K562 (cell line): ENCODE measurements around the gene SEMA3A. TPM values are rescaled to one million over a fixed set of nuclear protein-coding genes. Genes with fewer than 3 reads are reported as not detected.

Experiments
- ATAC-seq: fragments of 200-7000 bp; cut with Tn5 transposase; 3 replicates; pipeline ENCODE4 v1.9.1; 2020; ENCODE audit warnings: moderate library complexity
- BruUV-seq: library from RNA; stranded (reverse); fragments of 400-500 nt; replicated peaks from 2 replicates; lab custom pipeline; 2021; lab: Mats Ljungman, UMichigan
- CTCF ChIA-PET: fragments of 300-600 bp; formaldehyde crosslinking; extraction: SDS; loops from one replicate; lab custom pipeline; 2021; ENCODE audit warnings: low intra/inter-chr PET ratio; lab: Yijun Ruan, JAX
- POLR2A ChIA-PET: fragments of 300-600, 350-650 bp; sonication (Branson Sonifier 250); formaldehyde crosslinking; extraction: SDS; loops from one replicate; lab custom pipeline; 2021; ENCODE audit warnings: antibody characterized with exemption, inconsistent platforms; lab: Yijun Ruan, JAX
- DNase-seq, 4 experiments: peaks; one replicate each; pipeline versions ENCODE4 v3.0.0 to v3.0.0-alpha.2; 2011 to 2018; ENCODE audit warnings: low spot score in 3 of 4, mixed read lengths in 3 of 4; ENCODE audit errors: extremely low read depth in 1 of 4
- FAIRE-seq: peaks from 2 replicates; lab custom pipeline; 2011; peaks lifted over from hg19 to GRCh38; lab: Jason Lieb, UNC
- H2AFZ ChIP-seq: 2 replicates; pipeline ENCODE4 v1.6.0; 2011; ENCODE audit warnings: low read depth, low read length, control low read depth, inconsistent platforms
- H3K27ac ChIP-seq: fragments of 200-600 bp; 3 replicates; pipeline ENCODE4 v1.8.0; 2011; ENCODE audit warnings: low read depth, mild to moderate bottlenecking, control low read depth, inconsistent platforms, low read length, moderate library complexity, mixed read lengths; ENCODE audit errors: extremely low read depth
- H3K27me3 ChIP-seq, 2 experiments: fragments of 300-600 bp in 1 of 2; 2 replicates in 1 of 2; 3 replicates in 1 of 2; pipeline versions ENCODE4 v1.6.0 to v1.8.0; 2011; ENCODE audit warnings: inconsistent platforms in 2 of 2, low read length in 2 of 2, mild to moderate bottlenecking in 1 of 2, mixed read lengths in 1 of 2, moderate library complexity in 1 of 2; ENCODE audit not compliant: control insufficient read depth in 2 of 2, insufficient read depth in 2 of 2
- H3K36me3 ChIP-seq: fragments of 300-600 bp; 3 replicates; pipeline ENCODE4 v1.8.0; 2011; ENCODE audit warnings: mild to moderate bottlenecking, low read length, inconsistent platforms; ENCODE audit not compliant: control insufficient read depth, insufficient read depth
- H3K4me1 ChIP-seq, 2 experiments: fragments of 200-600 bp in 1 of 2; replicated peaks in 1 of 2; 2 replicates in 1 of 2; 3 replicates in 1 of 2; pipeline versions ENCODE4 v1.5.1 to v1.8.0; 2011; ENCODE audit warnings: inconsistent platforms in 2 of 2, low read length in 2 of 2, mild to moderate bottlenecking in 1 of 2, mixed read lengths in 1 of 2, moderate library complexity in 1 of 2; ENCODE audit not compliant: control insufficient read depth in 2 of 2, insufficient read depth in 2 of 2
- H3K4me2 ChIP-seq: 2 replicates; pipeline ENCODE4 v1.6.1; 2011; ENCODE audit warnings: low read length, control low read depth, inconsistent platforms, mixed read lengths; ENCODE audit not compliant: insufficient read depth
- H3K4me3 ChIP-seq: fragments of 200-600 bp; sonication (generic), shearing (Covaris generic); 2 replicates; pipeline ENCODE4 v1.5.1; 2016; ENCODE audit warnings: control low read depth, inconsistent platforms
- H3K79me2 ChIP-seq: fragments of 200-600 bp; 3 replicates; pipeline ENCODE4 v1.8.0; 2011; ENCODE audit warnings: low read length, inconsistent platforms; ENCODE audit not compliant: control insufficient read depth, insufficient read depth
- H3K9ac ChIP-seq, 2 experiments: 2 replicates each; pipeline versions ENCODE4 v1.6.0 to v1.6.1; 2011; ENCODE audit warnings: low read depth in 2 of 2, low read length in 2 of 2, control low read depth in 1 of 2, inconsistent platforms in 1 of 2, mild to moderate bottlenecking in 1 of 2, mixed read lengths in 1 of 2; ENCODE audit not compliant: insufficient read depth in 1 of 2
- H3K9me1 ChIP-seq: one replicate; pipeline ENCODE4 v1.6.0; 2011; ENCODE audit warnings: inconsistent platforms, mild to moderate bottlenecking, low read length, moderate library complexity; ENCODE audit not compliant: control insufficient read depth, insufficient read depth
- H3K9me3 ChIP-seq: replicated peaks from 2 replicates; pipeline ENCODE4 v1.5.1; 2011; ENCODE audit warnings: low read depth, low read length, inconsistent platforms; ENCODE audit not compliant: control insufficient read depth, insufficient read depth
- H4K20me1 ChIP-seq: replicated peaks from 2 replicates; pipeline ENCODE4 v1.6.1; 2011; ENCODE audit warnings: low read length, inconsistent platforms, mixed read lengths; ENCODE audit not compliant: control insufficient read depth, insufficient read depth
- ATF4 ChIP-seq: fragments of 450-650 bp; formaldehyde crosslinking; IDR thresholded peaks from 2 replicates; pipeline ENCODE4 v1.4.0; 2022; ENCODE audit warnings: mild to moderate bottlenecking, moderate library complexity
- NCOA2 ChIP-seq, 2 experiments: fragments of 450-650 bp; IDR thresholded peaks; 2 replicates each; pipeline ENCODE4 v1.6.1; 2018; ENCODE audit warnings: mild to moderate bottlenecking in 2 of 2, moderate library complexity in 1 of 2; ENCODE audit not compliant: partially characterized antibody in 2 of 2
- NELFE ChIP-seq: IDR thresholded peaks from 2 replicates; pipeline ENCODE4 v1.6.1; 2011; ENCODE audit warnings: mild to moderate bottlenecking; ENCODE audit not compliant: insufficient read depth, insufficient read length
- NR2F6 ChIP-seq: fragments of 450-650 bp; formaldehyde crosslinking; IDR thresholded peaks from 2 replicates; pipeline ENCODE4 v1.4.0; 2020; ENCODE audit warnings: mild to moderate bottlenecking
- PRMT5 ChIP-seq: sonication (generic); formaldehyde crosslinking; IDR thresholded peaks from 2 replicates; pipeline ENCODE4 v1.5.0; 2020; ENCODE audit warnings: missing genetic modification reagents
- RBM14 ChIP-seq: fragments of 200-400 bp; formaldehyde crosslinking; IDR thresholded peaks from 2 replicates; pipeline ENCODE4 v1.6.1; 2018; ENCODE audit warnings: low read depth, mild to moderate bottlenecking, low read length, moderate library complexity, borderline replicate concordance; ENCODE audit not compliant: insufficient read depth
- RBM34 ChIP-seq: fragments of 200-400 bp; formaldehyde crosslinking; IDR thresholded peaks from 2 replicates; pipeline ENCODE4 v1.6.1; 2018; ENCODE audit warnings: low read length, borderline replicate concordance; ENCODE audit not compliant: insufficient read depth
- SMAD4 ChIP-seq: fragments of 250-450 bp; sonication (Bioruptor Pico); conservative IDR thresholded peaks from 2 replicates; pipeline ENCODE4 v1.8.0; 2021; ENCODE audit warnings: inconsistent platforms, mild to moderate bottlenecking, moderate library complexity
- TARDBP ChIP-seq: fragments of 450-650 bp; IDR thresholded peaks from 2 replicates; pipeline ENCODE4 v1.6.1; 2016
- TEAD1 ChIP-seq, 2 experiments: fragments of 450-650 bp in 1 of 2; sonication (generic) in 1 of 2; formaldehyde crosslinking; IDR thresholded peaks; 2 replicates each; pipeline versions ENCODE4 v1.4.0 to v1.8.0; 2020 to 2022; ENCODE audit warnings: mild to moderate bottlenecking in 2 of 2, missing genetic modification reagents in 1 of 2
- YBX1 ChIP-seq: fragments of 450-650 bp; IDR thresholded peaks from 2 replicates; pipeline ENCODE4 v1.7.1; 2016; ENCODE audit warnings: mild to moderate bottlenecking
- ZNF224 ChIP-seq: sonication (generic); formaldehyde crosslinking; IDR thresholded peaks from 2 replicates; pipeline ENCODE4 v1.8.0; 2022; ENCODE audit warnings: mild to moderate bottlenecking, missing genetic modification reagents
- ZNF512 ChIP-seq: IDR thresholded peaks from 2 replicates; pipeline ENCODE4 v1.6.1; 2016; ENCODE audit warnings: missing genetic modification characterization, missing compliant biosample characterization
- ZNF518B ChIP-seq: fragments of 250-450 bp; sonication (Bioruptor Pico); IDR thresholded peaks from 2 replicates; pipeline ENCODE4 v1.5.0; 2021; ENCODE audit warnings: mild to moderate bottlenecking, moderate library complexity
- WGBS: fragments of 100-300 bp; shearing (Covaris generic); methylation state at CpG from one replicate; pipeline ENCODE4 v1.1.6; 2016; ENCODE audit warnings: low coverage, mixed read lengths; ENCODE audit not compliant: insufficient coverage; ENCODE audit errors: missing lambda C conversion rate; 5-methylcytosine and 5-hydroxymethylcytosine counted together
- in situ Hi-C: fragments of 300-500 bp; cut with MboI; formaldehyde crosslinking; loops from 4 replicates; pipeline ENCODE4 v1.15.0; 2018; ENCODE audit warnings: inconsistent platforms, mixed read lengths
- intact Hi-C: fragments of 100-400 bp; cut with micrococcal nuclease; formaldehyde crosslinking; loops from 2 replicates; pipeline ENCODE4 v1.14.2; 2022
- polyA plus RNA-seq, 8 experiments: library from polyadenylated mRNA; depleted of rRNA in 4 of 8; stranded (reverse) in 5 of 8; unstranded in 3 of 8; fragments of >200 nt; fragmentation: Nextera tagmentation in 2 of 8; fragmentation: Illumina TruSeq in 1 of 8; extraction: Ambion mirVana in 2 of 8; extraction: Trizol in 1 of 8; gene quantifications; 2 replicates each; pipeline versions ENCODE4 v1.2.1 to v1.2.3, GENCODE V29; 2011 to 2014; ENCODE audit warnings: inconsistent platforms in 1 of 8, missing spikeins in 1 of 8
- total RNA-seq, 7 experiments: library from RNA; depleted of rRNA in 6 of 7; stranded (reverse); fragments of >200 nt in 6 of 7; fragmentation: Illumina TruSeq in 2 of 7; extraction: Trizol in 2 of 7; gene quantifications; 2 replicates each; pipeline versions ENCODE4 v1.2.1 to v1.2.3, GENCODE V29; 2011 to 2021; ENCODE audit warnings: low replicate concordance in 1 of 7
- TF ChIP-seq, protein P1 (sequence below): sonication (generic); formaldehyde crosslinking; IDR thresholded peaks from 2 replicates; pipeline ENCODE4 v1.8.1; 2023; ENCODE audit warnings: mild to moderate bottlenecking, missing genetic modification reagents

Gene SEMA3A
- total and polyA plus RNA-seq, 9 of the 15 experiments (the other 6 are each of a cell fraction or from before 2014, with no cell fraction given) = 0.36 to 3.0 (median 1.1) TPM

DNA sequence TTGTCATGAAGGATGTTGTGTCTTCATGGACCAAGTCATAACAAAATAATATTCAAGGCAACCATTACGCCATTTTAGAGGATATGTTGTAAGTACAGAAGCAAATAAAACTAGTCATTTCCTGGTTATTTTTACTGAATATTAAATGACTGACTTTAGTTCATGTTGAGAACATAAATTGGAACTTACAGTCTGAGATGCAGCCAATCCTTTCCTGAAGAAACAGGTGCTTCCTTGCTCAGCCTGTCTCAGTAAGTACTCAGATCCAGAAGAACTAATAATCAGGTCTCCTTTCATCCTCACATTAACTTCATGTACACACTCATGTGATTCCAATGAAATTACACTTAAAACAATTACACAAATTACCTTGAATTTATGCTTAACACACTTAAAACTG lies 12.3 kb downstream of the SEMA3A start:
- no peak overlapping the region for H3K4me3 ChIP-seq
- FAIRE-seq (no peak), ATAC-seq (no peak), DNase-seq (no peak)
- ChIA-PET POLR2A (no interaction called here), CTCF (no interaction called here)
- no peaks in the 10 kb centered on the region for H3K9me1 ChIP-seq
- no TSS peak for BruUV-seq
- no peaks in the 10 kb centered on the region for H3K9me3 ChIP-seq
- intact Hi-C loops = no loop called here
- H3K79me2 ChIP-seq = no peaks in the 10 kb centered on the region
- in situ Hi-C loops = no loop called here
- no peaks in the 10 kb centered on the region for H3K36me3 ChIP-seq
- H2AFZ ChIP-seq = no peak overlapping the region
- no peaks in the 10 kb centered on the region for H3K4me1 ChIP-seq
- H4K20me1 ChIP-seq = no peaks in the 10 kb centered on the region
- H3K27me3 ChIP-seq = no peaks in the 10 kb centered on the region
- no peak for TF ChIP-seq ATF4 (CRISPR knock-in tag)
- no peak for TF ChIP-seq NELFE
- no peak for TF ChIP-seq NR2F6
- TF ChIP-seq ZNF518B (CRISPR knock-in tag) = no peak
- TF ChIP-seq YBX1 = no peak
- no peak for TF ChIP-seq SMAD4 (CRISPR knock-in tag)
- no peak for TF ChIP-seq ZNF512 (tag)
- TF ChIP-seq TEAD1 (CRISPR knock-in tag; IDR thresholded peaks at IDR 0.05) = no peak
- TF ChIP-seq RBM34 = no peak
- TF ChIP-seq, protein P1, sequence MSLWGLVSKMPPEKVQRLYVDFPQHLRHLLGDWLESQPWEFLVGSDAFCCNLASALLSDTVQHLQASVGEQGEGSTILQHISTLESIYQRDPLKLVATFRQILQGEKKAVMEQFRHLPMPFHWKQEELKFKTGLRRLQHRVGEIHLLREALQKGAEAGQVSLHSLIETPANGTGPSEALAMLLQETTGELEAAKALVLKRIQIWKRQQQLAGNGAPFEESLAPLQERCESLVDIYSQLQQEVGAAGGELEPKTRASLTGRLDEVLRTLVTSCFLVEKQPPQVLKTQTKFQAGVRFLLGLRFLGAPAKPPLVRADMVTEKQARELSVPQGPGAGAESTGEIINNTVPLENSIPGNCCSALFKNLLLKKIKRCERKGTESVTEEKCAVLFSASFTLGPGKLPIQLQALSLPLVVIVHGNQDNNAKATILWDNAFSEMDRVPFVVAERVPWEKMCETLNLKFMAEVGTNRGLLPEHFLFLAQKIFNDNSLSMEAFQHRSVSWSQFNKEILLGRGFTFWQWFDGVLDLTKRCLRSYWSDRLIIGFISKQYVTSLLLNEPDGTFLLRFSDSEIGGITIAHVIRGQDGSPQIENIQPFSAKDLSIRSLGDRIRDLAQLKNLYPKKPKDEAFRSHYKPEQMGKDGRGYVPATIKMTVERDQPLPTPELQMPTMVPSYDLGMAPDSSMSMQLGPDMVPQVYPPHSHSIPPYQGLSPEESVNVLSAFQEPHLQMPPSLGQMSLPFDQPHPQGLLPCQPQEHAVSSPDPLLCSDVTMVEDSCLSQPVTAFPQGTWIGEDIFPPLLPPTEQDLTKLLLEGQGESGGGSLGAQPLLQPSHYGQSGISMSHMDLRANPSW (CRISPR knock-in tag) = no peak
- TF ChIP-seq ZNF224 (CRISPR knock-in tag) = no peak
- no peak for TF ChIP-seq PRMT5 (CRISPR knock-in tag)
- TF ChIP-seq TARDBP = no peak
- no peak for TF ChIP-seq RBM14
- TF ChIP-seq NCOA2 (IDR thresholded peaks at IDR 0.05; ENCODE audit: partially characterized antibody in 2 of 2) = no peak
- no peak overlapping the region for H3K27ac ChIP-seq
- H3K9ac ChIP-seq = no peak overlapping the region
- 9% methylated on average over 1 of the region's 1 CpG for WGBS
- H3K4me2 ChIP-seq = no peak overlapping the region
